Stimulated activated CD4-positive, alpha-beta T cell treated with anti-CD3 and anti-CD28 coated beads, Interleukin-2, amount 100 ng/mL, for 48 hours (primary cell): Measurements from ENCODE around the gene CALCA.

Source experiments
- DNase-seq, 2 donors: peaks; one replicate each; pipeline ENCODE4 v3.0.0-alpha.2; 2020

Gene CALCA

GRCh38 chr11:14942745-14943144 is 29.4 kb downstream of the CALCA start:
- DNase-seq = no peak

- DNase-seq = no peak
Observed at GRCh38 chr11:14938936-14939335, 33.2 kb downstream of the CALCA start.

DNA sequence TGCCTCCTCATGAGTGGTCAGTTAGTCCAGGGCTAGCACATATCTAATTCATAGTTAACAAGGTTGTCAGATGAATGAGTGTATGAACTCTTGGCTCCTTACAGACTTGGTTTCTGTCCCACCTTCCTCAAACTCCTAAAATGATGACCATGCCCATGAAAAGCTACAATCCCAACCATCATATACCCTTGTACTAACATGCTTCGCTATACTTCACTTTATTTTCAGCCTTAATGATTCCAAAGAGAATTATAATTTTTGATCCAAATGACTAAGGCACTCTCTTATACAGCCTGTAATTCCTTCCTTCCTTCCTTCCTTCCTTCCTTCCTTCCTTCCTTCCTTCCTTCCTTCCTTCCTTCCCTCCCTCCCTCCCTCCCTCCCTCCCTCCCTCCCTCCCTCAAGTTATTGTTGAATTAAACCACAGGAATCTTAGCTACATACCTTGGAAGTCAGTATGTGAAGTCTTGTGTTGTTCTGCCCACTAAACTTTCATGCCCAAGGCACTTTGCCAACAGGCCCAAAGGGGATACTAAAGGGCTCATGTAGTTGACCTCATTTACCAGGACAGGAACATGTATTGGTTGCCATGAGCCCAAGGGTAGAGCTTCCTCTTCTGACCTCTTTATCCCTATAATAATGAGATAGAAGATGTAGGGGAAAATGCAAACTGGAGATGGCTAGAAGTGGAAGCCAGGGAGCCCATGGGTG is 37.4 kb downstream of the CALCA start:
- no peak for DNase-seq

GRCh38 chr11:14932447-14932846 is 39.7 kb downstream of the CALCA start:
- no peak for DNase-seq

- no peak for DNase-seq
Observed at GRCh38 chr11:14930369-14930768, 41.8 kb downstream of the CALCA start.

DNA sequence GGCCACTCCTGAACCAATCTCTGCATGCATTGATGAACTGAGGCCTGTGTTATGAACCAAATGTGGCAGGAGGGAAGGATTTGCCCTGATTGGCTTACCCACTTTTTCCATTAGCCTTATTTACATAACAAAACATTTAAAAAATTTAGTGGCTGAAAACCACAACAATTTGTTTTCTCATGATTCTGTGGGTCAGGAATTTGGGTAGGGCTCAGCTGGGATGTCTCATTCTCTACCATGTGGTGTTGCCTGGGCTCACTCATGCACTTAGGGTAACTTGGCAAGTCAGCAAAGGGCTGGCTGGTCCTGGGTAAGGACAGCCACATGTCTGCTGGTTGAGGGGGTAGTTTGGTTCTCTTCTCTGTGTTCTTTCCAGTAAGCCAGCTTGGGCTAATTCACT is 45.0 kb downstream of the CALCA start:
- DNase-seq = no peak

GRCh38 chr11:14924318-14924717 is 47.8 kb downstream of the CALCA start:
- DNase-seq = no peak
